GM13976 (cell line): ENCODE data around the gene IMMP2L.

ENCODE experiments used
- DNase-seq: peaks from one replicate; pipeline ENCODE4 v3.0.0; 2012; ENCODE audit warnings: low spot score
- CTCF ChIP-seq: IDR thresholded peaks from 2 replicates; pipeline ENCODE4 v1.5.1; 2012; ENCODE audit warnings: borderline replicate concordance, mild to moderate bottlenecking; ENCODE audit not compliant: insufficient read depth; ENCODE audit errors: extremely low read depth, missing control alignments, control extremely low read depth
- in situ Hi-C: fragments of 300-500 bp; cut with MboI; formaldehyde crosslinking; loops from one replicate; pipeline ENCODE4 v1.12.0; 2022; ENCODE audit warnings: low sequenced_read_pairs, mixed read lengths, inconsistent platforms; ENCODE audit not compliant: unreplicated experiment

IMMP2L gene

GRCh38 chr7:111381590-111381989 lies 180.7 kb downstream of the IMMP2L start:
- no peak for TF ChIP-seq CTCF
- DNase-seq, result no peak
- in situ Hi-C loops, result no loop called here

GRCh38 chr7:111380945-111381344 lies 181.3 kb downstream of the IMMP2L start:
- no peak for DNase-seq
- in situ Hi-C loops, result no loop called here
- no peak for TF ChIP-seq CTCF

- no peak for DNase-seq
- in situ Hi-C loops, result no loop called here
- no peak for TF ChIP-seq CTCF
Observed at GRCh38 chr7:111374027-111374426, 188.3 kb downstream of the IMMP2L start.

- DNase-seq, result no peak
- TF ChIP-seq CTCF, result no peak
- in situ Hi-C loops, result no loop called here
Observed at GRCh38 chr7:111371437-111371836, 190.9 kb downstream of the IMMP2L start.

- TF ChIP-seq CTCF, result no peak
- no peak for DNase-seq
- in situ Hi-C loops, result no loop called here
Observed at GRCh38 chr7:111370002-111370401, 192.3 kb downstream of the IMMP2L start.

- TF ChIP-seq CTCF, result no peak
- in situ Hi-C loops, result no loop called here
Observed at GRCh38 chr7:111368381-111369065, 193.8 kb downstream of the IMMP2L start.

More at GRCh38 chr7:111368381-111369065, 193.8 kb downstream of the IMMP2L start:
- DNase-seq, result no peak
